Measurements from ENCODE around the gene GPHB5.

- TF ChIP-seq CTCF (conservative IDR thresholded peaks at IDR 0.05 in 1 of 2, IDR thresholded peaks at IDR 0.05 in 1 of 2; ENCODE audit: low read depth in 1 of 2, low read length in 2 of 2), result no peak
- no peak for TF ChIP-seq EZH2 (IDR thresholded peaks at IDR 0.05; ENCODE audit: low read length, missing control alignments)
Observed at GRCh38 chr14:63295231-63295685, 23.5 kb downstream of the GPHB5 start.

Data from fibroblast of lung (primary cell).